H1 (cell line): ENCODE measurements around the gene KRT32. TPM values are rescaled to one million over a fixed set of nuclear protein-coding genes. Genes with fewer than 3 reads are reported as not detected.

ENCODE experiments used
- CTCF ChIA-PET: fragments of 300-600 bp; sonication (Branson Sonifier 250); formaldehyde crosslinking; loops from one replicate; lab custom pipeline; 2021; ENCODE audit not compliant: partially characterized antibody; lab: Charles Lee
- POLR2A ChIA-PET: fragments of 300-600 bp; sonication (Branson Sonifier 250); formaldehyde crosslinking; loops from one replicate; lab custom pipeline; 2021; ENCODE audit warnings: inconsistent platforms; ENCODE audit not compliant: partially characterized antibody; lab: Charles Lee
- DNase-seq, 2 experiments: peaks; one replicate each; pipeline versions ENCODE4 v3.0.0 to v3.0.0-alpha.2; 2010 to 2022; ENCODE audit warnings: low spot score in 2 of 2, low read depth in 1 of 2, mixed read lengths in 1 of 2
- FAIRE-seq: peaks from 2 replicates; lab custom pipeline; 2011; peaks lifted over from hg19 to GRCh38; lab: Jason Lieb, UNC
- H2AFZ ChIP-seq: 2 replicates; pipeline ENCODE4 v1.8.1; 2012; ENCODE audit warnings: low read length, inconsistent platforms
- H2AK5ac ChIP-seq: 2 replicates; pipeline ENCODE4 v1.6.1; 2013; ENCODE audit warnings: low read depth, low read length
- H2BK120ac ChIP-seq: replicated peaks from 2 replicates; pipeline ENCODE3; 2013; ENCODE audit warnings: low read depth, low read length, inconsistent platforms
- H2BK12ac ChIP-seq: 2 replicates; pipeline ENCODE4 v1.6.1; 2013; ENCODE audit warnings: low read depth, low read length
- H2BK15ac ChIP-seq: 2 replicates; pipeline ENCODE4 v1.6.1; 2013; ENCODE audit warnings: low read length
- H2BK20ac ChIP-seq: 2 replicates; pipeline ENCODE4 v1.6.1; 2013; ENCODE audit warnings: low read length
- H2BK5ac ChIP-seq: 2 replicates; pipeline ENCODE4 v1.6.1; 2013; ENCODE audit warnings: low read depth, low read length
- H3K14ac ChIP-seq: 2 replicates; pipeline ENCODE4 v1.6.1; 2013; ENCODE audit warnings: inconsistent platforms; ENCODE audit not compliant: insufficient read length
- H3K18ac ChIP-seq: 2 replicates; pipeline ENCODE4 v1.6.1; 2013; ENCODE audit warnings: low read length; ENCODE audit errors: extremely low read depth
- H3K23ac ChIP-seq: 2 replicates; pipeline ENCODE4 v1.6.1; 2013; ENCODE audit warnings: inconsistent platforms; ENCODE audit not compliant: insufficient read length
- H3K23me2 ChIP-seq: 2 replicates; pipeline ENCODE4 v1.6.1; 2013; ENCODE audit warnings: low read depth, low read length
- H3K27ac ChIP-seq: 2 replicates; pipeline ENCODE4 v1.6.1; 2011; ENCODE audit warnings: low read depth, low read length, inconsistent platforms
- H3K27me3 ChIP-seq, 4 experiments: replicated peaks in 1 of 4; 1 replicate in 1 of 4; 2 replicates in 3 of 4; pipeline versions ENCODE4 v1.6.1 to v1.8.1; 2011 to 2013; ENCODE audit warnings: low read length in 3 of 4, mild to moderate bottlenecking in 3 of 4, inconsistent platforms in 2 of 4, mixed read lengths in 2 of 4, moderate library complexity in 1 of 4; ENCODE audit not compliant: control insufficient read depth in 3 of 4, insufficient read depth in 3 of 4; ENCODE audit errors: extremely low read depth in 1 of 4
- H3K36me3 ChIP-seq, 4 experiments: 2 replicates each; pipeline versions ENCODE4 v1.6.1 to v1.8.1; 2011 to 2013; ENCODE audit warnings: mild to moderate bottlenecking in 4 of 4, low read length in 3 of 4, moderate library complexity in 2 of 4, control low read depth in 1 of 4, inconsistent platforms in 1 of 4; ENCODE audit not compliant: insufficient read depth in 4 of 4, control insufficient read depth in 2 of 4
- H3K4ac ChIP-seq: replicated peaks from 2 replicates; pipeline ENCODE3; 2013; ENCODE audit warnings: low read length, low read depth, mixed read lengths, inconsistent platforms; ENCODE audit not compliant: insufficient read length
- H3K4me1 ChIP-seq, 4 experiments: replicated peaks in 1 of 4; 1 replicate in 1 of 4; 2 replicates in 3 of 4; pipeline versions ENCODE4 v1.6.1 to v1.8.1; 2011 to 2013; ENCODE audit warnings: low read length in 3 of 4, inconsistent platforms in 2 of 4, mixed read lengths in 1 of 4; ENCODE audit not compliant: insufficient read depth in 4 of 4, control insufficient read depth in 3 of 4
- H3K4me2 ChIP-seq, 2 experiments: 2 replicates each; pipeline versions ENCODE4 v1.6.1 to v1.8.1; 2011 to 2013; ENCODE audit warnings: low read depth in 2 of 2, low read length in 2 of 2, control low read depth in 1 of 2, inconsistent platforms in 1 of 2, mild to moderate bottlenecking in 1 of 2; ENCODE audit not compliant: insufficient read depth in 1 of 2
- H3K4me3 ChIP-seq, 4 experiments: fragments of 200-600, 300-600 bp in 1 of 4; sonication (generic), shearing (Covaris generic), sonication (Bioruptor Twin) in 1 of 4; 2 replicates each; pipeline versions ENCODE4 v1.5.1 to v1.8.1; 2011 to 2016; ENCODE audit warnings: low read length in 4 of 4, low read depth in 3 of 4, control low read depth in 2 of 4, inconsistent platforms in 2 of 4, mild to moderate bottlenecking in 2 of 4, mixed read lengths in 1 of 4, moderate library complexity in 1 of 4; ENCODE audit not compliant: insufficient read depth in 2 of 4; ENCODE audit errors: extremely low read depth in 1 of 4
- H3K56ac ChIP-seq: replicated peaks from 2 replicates; pipeline ENCODE3; 2013; ENCODE audit warnings: low read depth, mild to moderate bottlenecking, mixed read lengths, low read length, inconsistent platforms; ENCODE audit not compliant: insufficient read length
- H3K79me1 ChIP-seq: 2 replicates; pipeline ENCODE4 v1.6.1; 2013; ENCODE audit warnings: low read depth, low read length, control low read depth
- H3K79me2 ChIP-seq, 2 experiments: 2 replicates each; pipeline versions ENCODE4 v1.6.1 to v1.8.1; 2012 to 2013; ENCODE audit warnings: low read length in 2 of 2, mild to moderate bottlenecking in 2 of 2, inconsistent platforms in 1 of 2; ENCODE audit not compliant: insufficient read depth in 2 of 2, control insufficient read depth in 1 of 2
- H3K9ac ChIP-seq, 4 experiments: replicated peaks in 1 of 4; 1 replicate in 1 of 4; 2 replicates in 3 of 4; pipeline versions ENCODE4 v1.6.1 to v1.8.1; 2011 to 2013; ENCODE audit warnings: low read depth in 3 of 4, low read length in 3 of 4, control low read depth in 2 of 4, mild to moderate bottlenecking in 2 of 4, moderate library complexity in 2 of 4, inconsistent platforms in 1 of 4; ENCODE audit errors: extremely low read depth in 1 of 4
- H3K9me3 ChIP-seq, 2 experiments: 2 replicates each; pipeline versions ENCODE4 v1.6.1 to v1.8.1; 2012 to 2013; ENCODE audit warnings: mild to moderate bottlenecking in 2 of 2, moderate library complexity in 2 of 2, control low read depth in 1 of 2, inconsistent platforms in 1 of 2, low read depth in 1 of 2, low read length in 1 of 2, mixed read lengths in 1 of 2; ENCODE audit not compliant: insufficient read depth in 2 of 2
- H4K20me1 ChIP-seq, 2 experiments: replicated peaks in 1 of 2; 2 replicates each; pipeline versions ENCODE3 to v1.8.1; 2011 to 2013; ENCODE audit warnings: inconsistent platforms in 2 of 2, low read length in 2 of 2, mild to moderate bottlenecking in 1 of 2; ENCODE audit not compliant: insufficient read depth in 2 of 2, control insufficient read depth in 1 of 2
- H4K5ac ChIP-seq: 2 replicates; pipeline ENCODE4 v1.6.1; 2013; ENCODE audit warnings: low read length, low read depth, mixed read lengths, inconsistent platforms; ENCODE audit not compliant: insufficient read length
- H4K8ac ChIP-seq: 2 replicates; pipeline ENCODE4 v1.8.0; 2013; ENCODE audit warnings: mild to moderate bottlenecking, moderate library complexity, low read length, inconsistent platforms; ENCODE audit not compliant: insufficient read depth; ENCODE audit errors: extremely low read depth
- H4K91ac ChIP-seq: replicated peaks from 2 replicates; pipeline ENCODE3; 2013; ENCODE audit warnings: low read length, mixed read lengths, inconsistent platforms; ENCODE audit not compliant: insufficient read length
- HDAC2 ChIP-seq, 2 experiments: fragments of 300-600 bp in 1 of 2; sonication (generic) in 1 of 2; IDR thresholded peaks; 2 replicates each; pipeline ENCODE4 v1.6.1; 2011 to 2012; ENCODE audit warnings: low read depth in 2 of 2, low read length in 2 of 2, mild to moderate bottlenecking in 2 of 2, moderate library complexity in 2 of 2, borderline replicate concordance in 1 of 2, inconsistent platforms in 1 of 2
- JUN ChIP-seq: IDR thresholded peaks from 2 replicates; pipeline ENCODE4 v1.6.1; 2011; ENCODE audit warnings: low read depth, mild to moderate bottlenecking, improper control_type of control experiment, low read length
- WGBS, 2 experiments: shearing (Covaris generic) in 1 of 2; methylation state at CpG; one replicate each; pipeline versions ENCODE4 v1.1.6 to v1.1.7; 2013 to 2015; ENCODE audit warnings: low lambda C conversion rate in 2 of 2, mixed read lengths in 2 of 2, inconsistent platforms in 1 of 2, low coverage in 1 of 2, missing lambda C conversion rate in 1 of 2; ENCODE audit not compliant: insufficient replicate concordance in 2 of 2, insufficient coverage in 1 of 2, insufficient read length in 1 of 2; ENCODE audit errors: extremely low coverage in 1 of 2, missing lambda C conversion rate in 1 of 2; 5-methylcytosine and 5-hydroxymethylcytosine counted together
- polyA plus RNA-seq, 7 experiments: library from polyadenylated mRNA; depleted of rRNA in 3 of 7; stranded (reverse) in 5 of 7; unstranded in 2 of 7; fragments of >200 nt in 5 of 7; fragments of 200-250 nt in 2 of 7; gene quantifications; 1 replicate in 5 of 7; 2 replicates in 1 of 7; 4 replicates in 1 of 7; pipeline versions ENCODE4 v1.2.1 to v1.2.3, GENCODE V29; 2011 to 2013; ENCODE audit warnings: missing spikeins in 2 of 7, mixed read lengths in 2 of 7
- total RNA-seq: library from RNA; stranded (reverse); fragmentation: NEBNext Ultra II Directional; extraction: Animal tissue kit (Norgen Biotek cat#: 25700); gene quantifications from 2 replicates; pipeline ENCODE4 v1.2.1, GENCODE V29; 2021

Gene KRT32
- total and polyA plus RNA-seq, 2 of the 8 experiments (the other 6 are each of a cell fraction or from before 2014, with no cell fraction given) = not detected

DNA sequence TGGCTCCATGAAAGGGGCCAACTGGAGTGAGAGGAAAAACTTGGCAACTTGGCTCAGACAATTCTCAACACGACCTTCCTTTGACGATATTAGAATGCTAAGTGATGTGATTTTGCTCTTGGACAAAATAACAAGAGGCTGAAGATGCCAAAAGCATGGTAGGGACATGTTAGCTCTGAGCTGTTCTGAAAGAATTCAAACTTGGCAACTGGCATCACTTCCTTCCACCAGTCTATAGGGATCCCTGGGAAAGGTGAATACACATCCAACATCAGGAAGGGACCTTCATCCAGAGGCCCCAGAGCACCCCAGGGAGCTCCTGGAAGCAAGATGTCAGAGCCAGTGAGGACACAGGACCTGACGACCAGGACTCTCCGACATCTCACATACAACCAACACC is 47.1 kb downstream of the KRT32 start:
- ChIA-PET POLR2A (no interaction called here), CTCF (interaction anchor here (0.6 to 1.5 kb wide), 2 partner anchors 19 to 128 kb away, joined by 3 to 4 read pairs; no protein-coding TSS in a partner anchor)
- H2BK15ac ChIP-seq = no peak overlapping the region
- no peak overlapping the region for H3K56ac ChIP-seq
- H3K27ac ChIP-seq = no peak overlapping the region
- H4K20me1 ChIP-seq = no peaks in the 10 kb centered on the region
- no peak overlapping the region for H3K18ac ChIP-seq
- FAIRE-seq = no peak
- no peak overlapping the region for H2BK120ac ChIP-seq
- no peak overlapping the region for H3K4me2 ChIP-seq
- no peaks in the 10 kb centered on the region for H3K79me1 ChIP-seq
- no peak overlapping the region for H4K8ac ChIP-seq
- H2BK12ac ChIP-seq = no peak overlapping the region
- no peak overlapping the region for H2BK5ac ChIP-seq
- H3K9me3 ChIP-seq = no peaks in the 10 kb centered on the region
- no peaks in the 10 kb centered on the region for H3K27me3 ChIP-seq
- no peaks in the 10 kb centered on the region for H3K23me2 ChIP-seq
- H3K23ac ChIP-seq = no peak overlapping the region
- H3K14ac ChIP-seq = no peak overlapping the region
- no peak overlapping the region for H3K9ac ChIP-seq
- no peak for TF ChIP-seq HDAC2 (IDR thresholded peaks at IDR 0.05; ENCODE audit: borderline replicate concordance in 1 of 2, low read depth in 2 of 2, low read length in 2 of 2)
- TF ChIP-seq JUN = no peak
- H2AFZ ChIP-seq = no peak overlapping the region
- H4K5ac ChIP-seq = no peak overlapping the region
- no peaks in the 10 kb centered on the region for H3K36me3 ChIP-seq
- H2AK5ac ChIP-seq = no peak overlapping the region
- no peaks in the 10 kb centered on the region for H3K79me2 ChIP-seq
- H3K4ac ChIP-seq = no peak overlapping the region
- H3K4me3 ChIP-seq = no peak overlapping the region
- no peak for DNase-seq
- H3K4me1 ChIP-seq = no peaks in the 10 kb centered on the region; a peak in 1 of 7 replicates
- no peak overlapping the region for H4K91ac ChIP-seq
- WGBS, 2 experiments = 84% methylated on average over 4 of the region's 4 CpGs; no CpG with 5 or more reads in 1 of the 2 experiments
- no peak overlapping the region for H2BK20ac ChIP-seq
